Hindlimb muscle (tissue), 1 donor: ENCODE measurements around the gene GLB1L2. TPM values are rescaled to one million over a fixed set of nuclear protein-coding genes. Genes with fewer than 3 reads are reported as not detected.

Experiments
- DNase-seq: peaks from one replicate; pipeline ENCODE4 v3.0.0-alpha.2; 2013
- polyA plus RNA-seq: library from polyadenylated mRNA; unstranded; fragments of 120-200 nt; gene quantifications from one replicate; pipeline ENCODE4 v1.2.1, GENCODE V29; 2013; ENCODE audit not compliant: insufficient read length

GLB1L2 gene
- polyA plus RNA-seq, 1 donor: 0.28 TPM

GRCh38 chr11:134406264-134407185, 74.7 kb downstream of the GLB1L2 start:
- DNase-seq: no peak

GRCh38 chr11:134407321-134407828, 75.6 kb downstream of the GLB1L2 start:
- no peak for DNase-seq

- no peak for DNase-seq
These were observed 76.1 kb downstream of the GLB1L2 start for GRCh38 chr11:134407923-134408322.

GRCh38 chr11:134409552-134410429, 78.0 kb downstream of the GLB1L2 start:
- no peak for DNase-seq

- no peak for DNase-seq
These were observed 79.0 kb downstream of the GLB1L2 start for GRCh38 chr11:134410766-134411165.

GRCh38 chr11:134412203-134413042, 80.6 kb downstream of the GLB1L2 start, which contains the start of gene B3GAT1:
TSS of gene B3GAT1 (minus strand) at chr11:134412242. CDS start at chr11:134387659, 24,583 bp downstream.
- DNase-seq: no peak

GRCh38 chr11:134413043-134413825, 81.4 kb downstream of the GLB1L2 start:
- no peak for DNase-seq

GRCh38 chr11:134413826-134414731, 82.3 kb downstream of the GLB1L2 start:
- no peak for DNase-seq

GRCh38 chr11:134414766-134415765, 83.3 kb downstream of the GLB1L2 start:
- no peak for DNase-seq

GRCh38 chr11:134416726-134417125, 84.9 kb downstream of the GLB1L2 start:
- no peak for DNase-seq

- peak; percentile 63 for DNase-seq
These were observed 86.4 kb downstream of the GLB1L2 start for GRCh38 chr11:134417871-134418840.

GRCh38 chr11:134423106-134423505, 91.3 kb downstream of the GLB1L2 start:
- DNase-seq: no peak

GRCh38 chr11:134425413-134425812, 93.6 kb downstream of the GLB1L2 start:
- no peak for DNase-seq
